NCI-H748 treated with DMSO at 0.1 percent for 48 hours (cell line): ENCODE results near the gene C2orf49.
"Not testable (repeated sequence)": the region's sequence is repeated elsewhere in the genome, so short reads cannot be mapped to it uniquely, and the experiment has no call there.

Source experiments
- DNase-seq: peaks from one replicate; lab custom pipeline; 2025; lab: John Stamatoyannopoulos, UW

C2orf49 gene

GRCh38 chr2:105321875-105322646 is 15.3 kb upstream of the C2orf49 start:
- DNase-seq = no peak

- DNase-seq = no peak
Observed at GRCh38 chr2:105323111-105323510, 14.2 kb upstream of the C2orf49 start.

- no peak for DNase-seq
Observed at GRCh38 chr2:105324101-105324500, 13.2 kb upstream of the C2orf49 start.

GRCh38 chr2:105324732-105325131 is 12.6 kb upstream of the C2orf49 start:
- no peak for DNase-seq

- no peak for DNase-seq
Observed at GRCh38 chr2:105325389-105325963, 11.9 kb upstream of the C2orf49 start.

- DNase-seq = not testable (repeated sequence)
Observed at GRCh38 chr2:105327271-105327670, 10.1 kb upstream of the C2orf49 start.

- DNase-seq = no peak
Observed at GRCh38 chr2:105327690-105328089, 9.7 kb upstream of the C2orf49 start.

GRCh38 chr2:105328281-105329196 is 8.8 kb upstream of the C2orf49 start:
- no peak for DNase-seq

- DNase-seq = no peak
Observed at GRCh38 chr2:105329197-105329554, 8.2 kb upstream of the C2orf49 start.

- DNase-seq = no peak
Observed at GRCh38 chr2:105329561-105330495, 7.5 kb upstream of the C2orf49 start, which contains the start of gene TGFBRAP1. TGFBRAP1 (minus strand) TSS chr2:105329735; CDS start chr2:105308301, 21,434 bp downstream.

- DNase-seq = no peak
Observed at GRCh38 chr2:105330681-105331375, 6.5 kb upstream of the C2orf49 start.

- no peak for DNase-seq
Observed at GRCh38 chr2:105334211-105334610, 3.1 kb upstream of the C2orf49 start.

- no peak for DNase-seq
Observed at GRCh38 chr2:105335469-105335868, 1.9 kb upstream of the C2orf49 start.

- DNase-seq = no peak
Observed at GRCh38 chr2:105336786-105337121, 586 bp upstream of the C2orf49 start.

GRCh38 chr2:105338020-105338385 is 663 bp downstream of the C2orf49 start:
- DNase-seq = no peak

- no peak for DNase-seq
Observed at GRCh38 chr2:105339414-105339813, 2.1 kb downstream of the C2orf49 start.

- no peak for DNase-seq
Observed at GRCh38 chr2:105344704-105345345, 7.5 kb downstream of the C2orf49 start.

GRCh38 chr2:105357122-105357521 is 19.8 kb downstream of the C2orf49 start:
- no peak for DNase-seq

GRCh38 chr2:105358593-105358992 is 21.3 kb downstream of the C2orf49 start:
- DNase-seq = no peak

- DNase-seq = no peak
Observed at GRCh38 chr2:105361102-105361889, 24.0 kb downstream of the C2orf49 start.
